GM10847 (cell line): ENCODE results near the gene SMARCD1.

Experiments
- POLR2A ChIP-seq: IDR thresholded peaks from 2 replicates; pipeline ENCODE4 v1.6.1; 2011; ENCODE audit not compliant: insufficient read length; ENCODE audit errors: extremely low read depth

Gene SMARCD1

GRCh38 chr12:50069539-50069938, 15.6 kb upstream of the SMARCD1 start:
- TF ChIP-seq POLR2A: no peak

- no peak for TF ChIP-seq POLR2A
Observed at GRCh38 chr12:50070314-50071060, 14.7 kb upstream of the SMARCD1 start.

GRCh38 chr12:50072198-50072907, 12.8 kb upstream of the SMARCD1 start:
- no peak for TF ChIP-seq POLR2A

- no peak for TF ChIP-seq POLR2A
Observed at GRCh38 chr12:50073206-50073605, 11.9 kb upstream of the SMARCD1 start.

GRCh38 chr12:50073712-50074111, 11.4 kb upstream of the SMARCD1 start:
- TF ChIP-seq POLR2A: no peak

GRCh38 chr12:50074936-50075807, 10.0 kb upstream of the SMARCD1 start:
- no peak for TF ChIP-seq POLR2A

GRCh38 chr12:50075808-50076170, 9.4 kb upstream of the SMARCD1 start:
- no peak for TF ChIP-seq POLR2A

- no peak for TF ChIP-seq POLR2A
Observed at GRCh38 chr12:50077099-50077498, 8.0 kb upstream of the SMARCD1 start.

GRCh38 chr12:50078281-50078680, 6.9 kb upstream of the SMARCD1 start:
- TF ChIP-seq POLR2A: no peak

GRCh38 chr12:50079771-50080170, 5.4 kb upstream of the SMARCD1 start:
- no peak for TF ChIP-seq POLR2A

- TF ChIP-seq POLR2A: no peak
Observed at GRCh38 chr12:50081096-50081808, 3.9 kb upstream of the SMARCD1 start.

GRCh38 chr12:50082644-50083043, 2.5 kb upstream of the SMARCD1 start:
- TF ChIP-seq POLR2A: no peak

GRCh38 chr12:50083301-50083700, 1.8 kb upstream of the SMARCD1 start:
- TF ChIP-seq POLR2A: no peak

- no peak for TF ChIP-seq POLR2A
Observed at GRCh38 chr12:50085615-50086072, 502 bp downstream of the SMARCD1 start.

GRCh38 chr12:50086148-50086547, 1.0 kb downstream of the SMARCD1 start:
- no peak for TF ChIP-seq POLR2A
